ENCODE data around the gene UNC5B.

UNC5B gene

GRCh38 chr10:71277914-71278665 lies 65.7 kb downstream of the UNC5B start:
- TF ChIP-seq POLR2AphosphoS5 (IDR thresholded peaks at IDR 0.05; ENCODE audit: low read depth, low read length) (no peak), TAF1 (IDR thresholded peaks at IDR 0.05; ENCODE audit: borderline replicate concordance, low read depth, low read length) (no peak), POLR2A (IDR thresholded peaks at IDR 0.05; ENCODE audit: low read depth, low read length) (no peak)
- no peak for DNase-seq (ENCODE audit: insufficient read length)
- no peak for FAIRE-seq

GRCh38 chr10:71278691-71279588 lies 66.6 kb downstream of the UNC5B start:
- no peak for TF ChIP-seq POLR2A (IDR thresholded peaks at IDR 0.05; ENCODE audit: low read depth, low read length)
- TF ChIP-seq TAF1 (IDR thresholded peaks at IDR 0.05; ENCODE audit: borderline replicate concordance, low read depth, low read length): no peak
- TF ChIP-seq POLR2AphosphoS5 (IDR thresholded peaks at IDR 0.05; ENCODE audit: low read depth, low read length): no peak
- FAIRE-seq: no peak
- DNase-seq (ENCODE audit: insufficient read length): no peak

GRCh38 chr10:71279590-71280170 lies 67.3 kb downstream of the UNC5B start:
- DNase-seq (ENCODE audit: insufficient read length) (no peak), FAIRE-seq (no peak)
- TF ChIP-seq TAF1 (IDR thresholded peaks at IDR 0.05; ENCODE audit: borderline replicate concordance, low read depth, low read length) (no peak), POLR2A (IDR thresholded peaks at IDR 0.05; ENCODE audit: low read depth, low read length) (no peak), POLR2AphosphoS5 (IDR thresholded peaks at IDR 0.05; ENCODE audit: low read depth, low read length) (no peak)

- no peak for DNase-seq (ENCODE audit: insufficient read length)
- FAIRE-seq: no peak
- no peak for TF ChIP-seq POLR2AphosphoS5 (IDR thresholded peaks at IDR 0.05; ENCODE audit: low read depth, low read length)
- no peak for TF ChIP-seq POLR2A (IDR thresholded peaks at IDR 0.05; ENCODE audit: low read depth, low read length)
- no peak for TF ChIP-seq TAF1 (IDR thresholded peaks at IDR 0.05; ENCODE audit: borderline replicate concordance, low read depth, low read length)
Observed at GRCh38 chr10:71280216-71280615, 67.8 kb downstream of the UNC5B start.

- no peak for TF ChIP-seq POLR2A (IDR thresholded peaks at IDR 0.05; ENCODE audit: low read depth, low read length)
- no peak for TF ChIP-seq TAF1 (IDR thresholded peaks at IDR 0.05; ENCODE audit: borderline replicate concordance, low read depth, low read length)
- no peak for TF ChIP-seq POLR2AphosphoS5 (IDR thresholded peaks at IDR 0.05; ENCODE audit: low read depth, low read length)
- no peak for DNase-seq (ENCODE audit: insufficient read length)
- FAIRE-seq: no peak
Observed at GRCh38 chr10:71280825-71281224, 68.5 kb downstream of the UNC5B start.

GRCh38 chr10:71281646-71282322 lies 69.4 kb downstream of the UNC5B start:
- DNase-seq (ENCODE audit: insufficient read length) (no peak), FAIRE-seq (no peak)
- no peak for TF ChIP-seq POLR2A (IDR thresholded peaks at IDR 0.05; ENCODE audit: low read depth, low read length)
- no peak for TF ChIP-seq POLR2AphosphoS5 (IDR thresholded peaks at IDR 0.05; ENCODE audit: low read depth, low read length)
- TF ChIP-seq TAF1 (IDR thresholded peaks at IDR 0.05; ENCODE audit: borderline replicate concordance, low read depth, low read length): no peak

- FAIRE-seq: no peak
- TF ChIP-seq POLR2A (IDR thresholded peaks at IDR 0.05; ENCODE audit: low read depth, low read length) (no peak), POLR2AphosphoS5 (IDR thresholded peaks at IDR 0.05; ENCODE audit: low read depth, low read length) (no peak), TAF1 (IDR thresholded peaks at IDR 0.05; ENCODE audit: borderline replicate concordance, low read depth, low read length) (no peak)
- no peak for DNase-seq (ENCODE audit: insufficient read length)
Observed at GRCh38 chr10:71282323-71282680, 69.9 kb downstream of the UNC5B start.

GRCh38 chr10:71283410-71283809 lies 71.0 kb downstream of the UNC5B start:
- FAIRE-seq (no peak), DNase-seq (ENCODE audit: insufficient read length) (no peak)
- no peak for TF ChIP-seq POLR2AphosphoS5 (IDR thresholded peaks at IDR 0.05; ENCODE audit: low read depth, low read length)
- TF ChIP-seq POLR2A (IDR thresholded peaks at IDR 0.05; ENCODE audit: low read depth, low read length): no peak
- TF ChIP-seq TAF1 (IDR thresholded peaks at IDR 0.05; ENCODE audit: borderline replicate concordance, low read depth, low read length): no peak

- DNase-seq (ENCODE audit: insufficient read length) (no peak), FAIRE-seq (no peak)
- TF ChIP-seq POLR2AphosphoS5 (IDR thresholded peaks at IDR 0.05; ENCODE audit: low read depth, low read length): no peak
- TF ChIP-seq POLR2A (IDR thresholded peaks at IDR 0.05; ENCODE audit: low read depth, low read length): no peak
- TF ChIP-seq TAF1 (IDR thresholded peaks at IDR 0.05; ENCODE audit: borderline replicate concordance, low read depth, low read length): no peak
Observed at GRCh38 chr10:71283876-71284275, 71.5 kb downstream of the UNC5B start.

GRCh38 chr10:71284544-71285179 lies 72.3 kb downstream of the UNC5B start:
- FAIRE-seq (no peak), DNase-seq (ENCODE audit: insufficient read length) (no peak)
- no peak for TF ChIP-seq TAF1 (IDR thresholded peaks at IDR 0.05; ENCODE audit: borderline replicate concordance, low read depth, low read length)
- no peak for TF ChIP-seq POLR2AphosphoS5 (IDR thresholded peaks at IDR 0.05; ENCODE audit: low read depth, low read length)
- no peak for TF ChIP-seq POLR2A (IDR thresholded peaks at IDR 0.05; ENCODE audit: low read depth, low read length)
